ENCODE measurements around the gene ACAD11. TPM values are rescaled to one million over a fixed set of nuclear protein-coding genes. Genes with fewer than 3 reads are reported as not detected.

Gene ACAD11
- polyA plus RNA-seq, 1 donor = 11.3 TPM

DNA sequence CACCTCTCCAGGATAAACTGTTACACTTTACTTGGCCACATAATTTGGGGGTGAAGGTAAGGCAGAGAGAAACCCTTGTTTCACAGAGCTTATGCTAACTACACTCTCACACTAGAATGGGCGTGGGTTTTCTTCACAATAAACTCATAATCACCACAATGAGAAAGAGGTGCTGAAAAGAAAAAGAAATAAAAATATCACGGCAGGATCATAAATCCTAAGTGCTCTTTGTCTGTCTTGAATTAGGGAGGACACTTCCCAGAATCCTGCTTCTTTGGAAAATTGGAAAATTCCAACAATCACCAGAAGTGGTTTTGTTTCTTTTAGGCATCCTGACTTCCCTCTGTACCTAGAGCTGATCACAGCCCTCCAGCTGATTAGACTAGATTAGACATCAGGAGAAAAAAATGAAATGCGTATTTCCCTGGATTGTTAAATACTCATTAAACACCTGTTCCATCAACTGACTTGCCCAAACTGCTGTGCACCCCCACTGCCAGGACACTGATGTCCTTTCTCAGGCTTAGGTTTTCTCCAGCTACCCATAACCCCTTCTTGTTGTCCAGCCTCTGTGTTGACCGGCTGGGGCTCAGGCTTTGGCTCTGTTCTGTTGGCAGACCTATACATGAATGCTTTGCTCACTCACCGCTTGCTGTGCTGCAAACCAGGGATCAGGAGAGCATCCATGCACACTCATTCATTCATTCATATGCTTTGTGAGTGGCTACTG, 104.1 kb downstream of the ACAD11 start:
- no peak for DNase-seq (ENCODE audit: low read depth)

DNA sequence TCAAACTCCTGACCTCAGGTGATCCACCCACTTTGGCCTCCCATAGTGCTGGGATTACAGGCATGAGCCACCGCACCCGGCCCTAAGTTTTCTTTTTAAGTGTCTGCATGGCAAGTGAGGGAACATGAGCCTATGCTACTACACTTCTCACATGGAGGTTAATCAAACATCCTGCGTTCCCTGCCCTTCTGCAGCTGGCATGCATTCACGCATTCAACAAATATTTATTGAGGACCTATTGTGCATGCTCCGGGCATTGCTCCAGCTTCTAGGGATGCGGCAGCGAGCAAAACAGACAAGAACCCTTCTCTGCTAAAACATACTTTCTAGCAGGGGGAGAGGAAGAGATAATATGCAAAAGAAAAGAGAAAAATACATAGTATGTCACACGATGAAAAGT, 105.2 kb downstream of the ACAD11 start:
- DNase-seq (ENCODE audit: low read depth) = no peak

DNA sequence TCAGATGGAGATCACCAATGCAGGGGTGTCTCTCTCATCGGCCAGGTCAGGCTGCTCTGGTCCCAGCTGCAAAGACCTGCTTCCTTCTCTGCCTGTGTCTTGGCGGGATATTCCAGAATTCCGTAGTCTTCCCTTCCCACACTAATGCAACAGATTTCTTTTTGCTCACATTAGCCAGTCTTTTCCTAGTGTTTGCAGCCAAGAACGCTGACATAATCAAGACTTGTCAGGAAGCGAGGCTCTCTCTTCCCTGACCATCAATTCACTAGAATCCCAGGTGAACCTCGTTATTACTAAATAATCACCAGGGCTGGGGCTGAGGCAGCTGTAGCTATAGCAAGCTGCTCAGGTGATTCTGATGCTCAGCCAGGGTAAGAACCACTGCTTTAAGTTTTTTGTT, 105.8 kb downstream of the ACAD11 start:
- DNase-seq (ENCODE audit: low read depth) = peak; percentile 85

DNA sequence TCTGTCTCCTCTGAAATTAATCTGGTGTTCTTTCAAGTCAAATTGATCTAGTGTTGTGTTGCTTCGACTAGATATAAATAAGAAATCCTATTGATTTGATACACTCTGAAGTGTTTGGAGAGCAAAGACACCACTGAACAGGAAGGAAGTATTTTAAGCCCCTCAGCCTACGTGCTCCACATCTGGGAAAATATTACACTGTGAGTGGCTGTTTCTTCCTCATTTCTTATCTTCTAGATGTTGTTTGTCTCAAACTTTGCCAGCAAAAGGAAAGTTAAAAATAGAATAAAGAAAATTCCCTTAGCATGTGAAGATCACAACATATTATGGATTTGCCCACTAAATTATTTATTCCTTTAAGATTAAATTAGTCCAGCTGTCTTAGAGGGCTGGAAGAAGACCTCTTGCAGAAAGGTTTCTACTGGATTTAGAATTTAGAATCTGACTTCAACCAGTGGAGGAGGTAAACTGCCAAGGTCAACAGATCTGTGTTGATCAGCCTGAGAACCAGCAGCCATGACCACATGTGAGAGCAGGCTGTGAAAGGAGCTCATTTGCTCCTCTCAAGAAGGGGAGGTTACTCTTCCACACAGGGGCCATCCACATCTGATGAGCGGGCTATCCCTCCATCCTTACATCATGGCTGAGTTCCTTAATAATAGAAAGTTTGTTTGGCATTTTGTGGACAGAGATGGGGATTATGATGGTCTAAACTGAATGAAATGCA, 108.9 kb downstream of the ACAD11 start:
- DNase-seq (ENCODE audit: low read depth) = no peak

DNA sequence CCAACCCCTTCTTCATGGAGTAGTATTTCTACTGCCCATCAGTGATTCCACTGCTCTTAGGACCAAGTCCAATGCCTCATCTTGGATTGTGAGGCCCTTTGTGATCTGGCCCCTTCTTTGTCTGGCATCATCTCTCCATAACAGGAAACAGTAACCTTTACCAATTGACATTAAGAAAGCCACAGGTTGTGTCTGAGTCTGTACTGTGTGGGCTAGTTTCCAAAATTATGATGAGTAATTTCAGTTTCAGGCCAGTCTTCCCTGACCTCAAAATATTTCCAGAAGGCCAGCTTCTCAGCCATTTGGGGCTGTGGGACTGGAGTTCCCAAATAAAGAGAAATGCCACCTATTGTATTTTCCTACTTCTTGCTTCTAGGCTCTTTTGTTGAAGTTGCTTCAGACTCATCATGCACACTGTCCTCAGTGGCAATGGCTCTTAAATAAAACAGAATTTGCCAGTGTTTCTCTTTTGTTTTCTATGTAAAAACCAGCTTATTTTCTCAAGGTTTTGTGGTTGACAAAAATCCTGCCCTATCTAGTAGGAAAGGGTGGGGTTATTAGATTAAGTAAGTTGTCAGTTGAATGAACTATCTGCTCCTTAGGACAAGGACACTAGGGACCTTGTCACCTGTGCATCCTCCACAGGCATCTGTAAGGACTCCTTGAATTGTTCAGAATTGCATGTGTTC, 109.6 kb downstream of the ACAD11 start:
- no peak for DNase-seq (ENCODE audit: low read depth)

DNA sequence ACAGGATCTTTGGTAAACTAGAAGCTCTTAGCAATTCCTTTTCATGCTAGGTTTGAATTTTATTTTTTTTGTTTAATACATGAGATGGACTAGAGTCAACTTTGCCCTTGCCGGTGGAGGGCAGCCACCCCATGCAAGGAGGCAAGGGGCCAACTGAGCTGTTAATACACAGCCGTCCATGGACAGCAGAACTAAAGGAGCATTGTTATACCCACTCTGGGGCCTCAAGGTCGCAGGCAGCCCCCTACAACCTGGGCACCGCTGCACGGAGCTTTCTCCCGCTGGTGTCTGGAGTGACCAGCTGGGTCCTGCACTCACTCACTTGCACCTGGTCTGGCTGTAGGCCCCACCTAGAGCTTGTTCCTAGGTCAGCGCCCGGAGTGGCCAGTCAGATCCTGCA, 110.4 kb downstream of the ACAD11 start:
- no peak for DNase-seq (ENCODE audit: low read depth)

DNA sequence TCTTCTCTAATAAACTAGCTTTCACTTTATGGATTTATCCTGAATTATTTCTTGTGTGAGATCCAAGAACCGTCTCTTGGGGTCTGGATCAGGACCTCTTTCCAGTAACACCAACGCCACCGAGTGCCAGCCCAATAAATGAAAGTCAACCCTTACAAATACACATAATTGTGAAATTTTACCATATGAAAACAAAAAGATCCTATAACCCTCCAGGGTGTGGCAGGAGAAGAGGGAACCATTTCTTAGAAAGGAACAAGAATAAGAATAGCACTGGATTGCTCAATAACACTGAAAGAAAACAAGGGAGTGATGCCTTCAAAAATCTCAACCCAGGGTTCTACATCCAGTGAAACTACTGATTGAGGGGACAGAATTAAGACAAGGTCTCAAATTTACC, 114.1 kb downstream of the ACAD11 start:
- DNase-seq (ENCODE audit: low read depth) = no peak

DNA sequence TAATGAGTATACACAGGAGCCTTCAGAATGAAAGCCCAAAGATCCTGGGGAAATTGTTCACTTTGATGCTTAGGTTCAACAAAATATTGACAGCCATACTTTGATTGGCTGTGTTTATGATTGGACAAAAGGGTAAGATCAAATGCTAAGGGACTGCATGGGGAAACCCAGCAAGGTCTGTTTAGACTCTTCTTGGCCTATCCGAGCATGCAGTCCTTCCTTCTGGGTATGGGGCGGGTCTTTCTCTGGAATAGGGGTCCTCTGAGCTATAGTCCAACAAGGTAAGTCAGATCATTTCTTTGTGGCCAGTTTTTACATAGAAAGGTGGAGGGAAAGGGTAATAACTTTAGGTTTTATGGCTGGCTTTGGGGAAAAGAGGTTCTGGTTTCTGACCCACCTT, 115.5 kb downstream of the ACAD11 start:
- DNase-seq (ENCODE audit: low read depth) = no peak

DNA sequence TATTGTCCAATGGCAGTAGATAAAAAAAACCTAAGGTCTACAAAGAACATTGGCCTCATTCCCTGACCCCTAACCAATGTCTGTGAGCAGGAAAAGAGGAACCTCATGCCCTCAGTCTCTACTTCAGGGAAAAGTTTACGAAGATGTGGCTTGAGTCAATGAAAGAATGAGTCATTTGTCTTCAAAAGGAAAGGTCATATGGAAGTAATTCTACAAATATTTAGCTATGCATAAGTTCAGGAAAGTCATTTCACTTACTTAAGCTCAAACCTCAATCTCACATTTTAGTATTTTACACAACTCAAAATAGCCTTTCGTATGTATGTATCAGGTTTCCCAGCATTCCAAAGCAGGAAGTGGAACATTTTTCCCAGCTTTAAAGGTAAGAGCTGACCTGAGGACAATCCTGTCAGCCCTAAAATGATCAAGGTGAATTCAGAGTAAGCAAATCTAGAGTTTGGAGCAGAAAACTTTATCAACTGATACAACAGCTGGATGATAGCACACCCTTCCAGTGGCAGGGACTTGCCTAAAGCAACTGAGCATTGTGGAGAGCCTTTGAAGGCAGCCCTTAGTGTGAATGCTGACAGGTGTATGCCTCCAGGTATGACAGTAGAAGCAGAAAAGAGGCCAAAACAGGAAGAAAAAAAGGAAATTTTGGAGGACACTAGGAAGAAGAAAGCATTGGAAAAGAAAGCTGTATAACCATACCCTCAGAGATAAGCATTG, 116.4 kb downstream of the ACAD11 start:
- peak; percentile 65 for DNase-seq (ENCODE audit: low read depth)

DNA sequence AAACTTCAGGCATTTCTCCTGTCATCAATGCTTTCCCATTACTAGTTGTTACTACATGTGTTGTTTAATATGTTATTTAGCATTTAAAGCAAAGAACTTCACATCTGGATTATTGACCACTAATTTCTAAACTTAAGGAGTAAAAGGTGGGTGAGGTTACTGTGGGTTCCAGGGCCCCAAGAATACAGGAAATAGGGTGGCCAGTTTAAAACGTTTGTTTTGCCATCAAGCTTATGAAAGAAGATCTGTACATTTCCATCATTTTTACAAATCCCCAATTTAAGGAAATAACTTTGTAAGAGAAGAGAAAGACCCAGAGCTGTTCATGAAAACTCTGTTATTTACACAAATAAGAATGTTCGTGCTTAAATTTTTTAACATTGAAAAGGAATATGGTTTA, 117.0 kb downstream of the ACAD11 start:
- no peak for DNase-seq (ENCODE audit: low read depth)

DNA sequence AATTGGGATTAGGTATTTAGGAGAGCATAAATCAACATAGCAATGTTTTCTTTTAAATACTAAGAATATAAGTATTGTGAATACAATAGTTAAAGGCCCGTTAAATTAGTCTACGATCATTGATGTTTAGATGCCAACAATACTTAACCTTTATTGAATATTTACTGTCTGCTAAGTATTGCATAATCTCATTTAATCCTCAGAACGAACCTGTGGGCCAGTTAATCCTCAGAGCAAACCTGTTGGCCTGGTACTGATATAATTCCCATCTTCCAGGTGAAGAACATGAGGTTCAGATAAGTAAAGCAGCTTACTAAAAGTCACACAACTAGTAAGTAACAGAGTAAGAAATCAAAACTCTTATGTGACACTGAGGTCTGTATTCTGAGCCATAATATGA, 119.9 kb downstream of the ACAD11 start:
- DNase-seq (ENCODE audit: low read depth) = no peak

DNA sequence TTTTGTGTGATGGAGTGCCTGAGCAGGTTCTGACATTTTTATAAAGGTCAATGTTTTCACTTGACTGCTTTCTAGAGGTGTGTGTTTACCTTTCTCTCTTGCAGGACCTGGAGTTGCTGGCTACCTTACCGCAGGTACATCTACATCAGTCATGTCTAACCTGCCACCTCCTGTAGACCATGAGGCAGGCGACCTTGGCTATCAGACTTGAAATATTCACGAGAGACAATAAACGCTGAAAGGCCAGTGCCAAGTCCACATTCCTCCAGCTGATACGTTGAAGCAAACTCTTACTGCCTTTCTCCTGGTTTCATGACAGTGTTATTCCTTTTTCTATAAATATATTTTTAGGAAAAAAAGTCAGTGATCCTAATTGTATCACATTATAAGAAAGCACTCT, 121.5 kb downstream of the ACAD11 start:
- no peak for DNase-seq (ENCODE audit: low read depth)

DNA sequence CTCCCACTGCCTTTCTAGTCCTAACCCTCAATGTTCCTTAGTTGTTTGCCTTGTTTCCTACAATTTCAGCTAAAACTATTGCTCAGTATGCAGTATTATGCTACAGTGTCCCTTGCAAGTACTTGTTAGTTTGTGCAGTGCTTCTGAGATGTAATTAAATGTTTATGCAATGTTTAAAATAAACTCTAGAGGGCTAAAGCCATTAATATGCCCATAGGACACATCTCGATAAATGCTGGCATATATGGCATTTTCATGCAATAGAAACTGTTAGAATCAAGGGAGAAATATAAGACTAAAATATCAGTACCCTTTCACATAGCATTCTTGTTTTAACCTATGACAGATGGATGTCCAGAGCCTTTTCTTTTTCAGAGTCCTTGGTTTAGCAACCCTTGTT, 122.3 kb downstream of the ACAD11 start:
- no peak for DNase-seq (ENCODE audit: low read depth)

DNA sequence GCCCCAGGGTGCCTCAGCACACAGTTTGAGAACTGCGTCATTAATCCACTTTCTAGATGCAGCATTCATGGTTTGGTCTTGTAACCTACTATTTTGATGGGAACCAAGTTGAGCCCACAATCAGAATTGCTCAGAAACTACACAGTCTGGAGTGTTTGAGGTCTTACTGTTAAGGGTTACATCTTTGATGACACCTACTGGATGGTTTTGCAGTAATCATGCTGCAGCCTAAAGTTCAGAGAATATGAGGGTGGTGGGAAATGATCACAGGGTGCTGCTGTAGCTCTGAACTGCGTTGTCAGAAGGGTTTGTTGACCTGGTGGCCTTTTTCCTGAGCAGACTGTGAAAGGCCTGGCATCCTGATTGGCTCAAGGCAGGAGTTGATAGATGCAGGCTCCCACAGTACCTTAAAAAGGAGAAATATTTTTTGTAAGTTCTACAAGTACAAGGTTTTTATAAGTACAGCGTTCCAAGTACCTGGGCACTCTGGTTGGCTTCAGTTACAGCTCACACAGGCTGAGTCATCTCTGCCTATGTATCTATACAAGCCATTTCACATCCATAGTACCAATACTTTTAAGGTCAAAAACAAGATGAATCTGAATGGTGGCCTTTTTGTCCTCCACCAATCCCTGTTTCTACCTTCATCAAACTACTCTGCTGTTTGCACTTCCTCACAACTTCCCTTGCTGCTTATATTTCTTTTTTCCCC, 123.0 kb downstream of the ACAD11 start:
- no peak for DNase-seq (ENCODE audit: low read depth)

DNA sequence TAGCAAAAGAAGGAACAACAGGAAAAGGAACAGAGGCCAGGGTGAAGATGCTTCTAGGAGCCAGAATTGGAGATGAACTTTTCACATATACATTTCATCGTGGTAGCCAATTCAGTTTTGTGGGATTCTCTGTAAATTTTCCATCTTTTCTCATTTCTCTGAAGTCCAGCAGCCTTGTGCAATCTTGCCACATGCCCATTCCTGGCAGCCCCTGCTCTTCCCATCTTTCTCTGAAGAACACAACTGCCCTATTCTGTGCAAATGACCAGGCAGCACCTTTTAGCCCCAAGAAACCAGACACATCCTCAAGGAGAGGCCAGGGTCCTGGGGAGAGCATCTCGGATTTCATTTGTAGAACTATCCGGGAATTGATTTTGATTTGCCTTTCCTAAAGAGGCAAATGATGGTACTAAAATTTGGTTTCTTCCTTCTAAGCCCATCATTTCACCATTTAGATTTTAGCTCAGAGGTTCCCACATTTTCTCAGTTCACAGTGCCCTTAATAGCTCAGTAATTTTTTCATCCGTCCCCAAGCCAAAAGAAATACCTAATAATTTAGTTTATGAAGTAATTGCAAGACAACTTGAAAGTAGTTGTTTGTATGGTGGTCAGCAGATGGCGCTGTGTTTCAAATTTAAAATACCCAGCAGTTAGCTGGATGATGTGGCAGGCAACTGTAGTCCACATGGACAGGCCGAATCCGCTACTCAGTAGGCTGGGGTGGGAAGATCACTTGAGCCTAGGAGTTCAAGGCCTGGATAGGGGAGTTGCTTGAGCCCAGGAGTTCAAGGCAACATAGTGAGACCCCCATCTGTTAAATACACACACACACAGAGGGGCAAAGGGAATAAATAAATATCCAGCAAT, 123.8 kb downstream of the ACAD11 start:
- peak; percentile 56 for DNase-seq (ENCODE audit: low read depth)

DNA sequence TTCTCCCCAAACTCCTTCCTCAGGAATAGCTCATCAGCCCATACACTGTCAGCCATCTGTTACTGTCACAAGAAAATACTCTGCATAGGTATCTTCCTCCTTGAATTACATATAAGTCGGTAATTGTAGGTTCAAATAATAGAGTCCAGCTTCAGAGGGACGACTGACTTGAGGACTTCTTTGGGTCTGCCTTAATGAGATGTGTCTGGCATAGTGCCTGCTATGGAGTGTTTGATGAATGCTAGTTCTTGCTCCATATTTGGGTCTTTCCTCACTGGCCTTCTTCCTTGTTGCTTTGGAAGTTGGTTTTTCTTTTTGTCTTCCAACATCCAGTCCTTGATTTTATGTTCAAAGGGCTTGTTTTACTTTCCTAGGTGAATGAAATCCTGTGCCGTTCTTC, 129.0 kb downstream of the ACAD11 start:
- DNase-seq (ENCODE audit: low read depth) = no peak

DNA sequence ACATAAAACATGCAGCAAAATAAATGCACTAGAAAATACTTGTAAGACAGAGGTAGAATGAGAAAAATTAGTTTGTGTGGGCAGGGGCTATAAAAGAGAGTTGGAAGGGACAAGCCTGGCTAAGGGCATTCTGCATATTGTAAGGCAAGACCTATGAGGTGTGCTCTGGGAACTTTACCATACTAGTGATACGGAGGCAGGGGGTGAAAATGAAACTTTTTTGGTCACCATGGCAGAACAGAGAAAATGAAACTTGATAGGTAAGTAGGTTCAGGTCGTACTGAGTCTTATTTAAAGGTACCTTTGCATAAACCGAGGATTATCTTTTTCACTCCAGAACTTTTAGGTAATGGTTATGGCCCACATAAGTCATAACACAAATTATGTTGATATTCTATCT, 137.3 kb downstream of the ACAD11 start:
- no peak for DNase-seq (ENCODE audit: low read depth)

DNA sequence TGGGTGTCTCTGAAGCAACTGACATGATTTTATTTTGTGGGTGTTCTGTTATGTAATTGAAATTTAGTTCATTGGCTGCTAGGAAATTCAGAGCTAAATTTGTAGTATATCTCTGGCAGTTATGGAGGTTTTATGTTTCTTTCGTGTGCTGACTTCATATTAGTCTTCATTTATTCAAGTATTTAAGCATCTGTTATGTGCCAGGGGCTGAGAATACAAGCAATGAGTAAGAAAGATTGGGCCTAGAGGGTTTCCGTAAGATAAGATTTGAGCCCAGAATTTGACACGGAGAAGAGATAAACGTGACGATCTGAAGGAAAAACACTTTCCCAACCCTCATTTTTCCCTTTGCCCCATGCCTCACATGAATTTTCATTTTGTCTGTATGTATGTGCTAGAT, 137.7 kb downstream of the ACAD11 start:
- no peak for DNase-seq (ENCODE audit: low read depth)

DNA sequence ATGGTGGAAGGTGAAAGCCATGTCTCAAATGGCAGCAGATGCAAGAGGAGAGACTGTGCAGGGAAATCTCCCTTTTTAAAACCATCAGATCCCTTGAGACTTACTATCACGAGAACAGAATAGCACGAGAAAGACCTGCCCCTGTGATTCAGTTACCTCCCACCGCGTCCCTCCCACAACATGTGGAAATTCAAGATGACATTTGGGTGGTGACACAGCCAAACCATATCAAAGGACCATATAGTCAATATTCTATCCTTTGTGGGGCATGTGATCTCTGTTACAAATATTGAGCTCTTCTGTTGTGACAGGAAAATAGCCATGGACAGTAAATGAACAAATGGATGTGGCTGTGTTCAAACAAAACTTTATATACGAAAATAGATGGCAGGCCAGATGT, 139.7 kb downstream of the ACAD11 start:
- DNase-seq (ENCODE audit: low read depth) = no peak

DNA sequence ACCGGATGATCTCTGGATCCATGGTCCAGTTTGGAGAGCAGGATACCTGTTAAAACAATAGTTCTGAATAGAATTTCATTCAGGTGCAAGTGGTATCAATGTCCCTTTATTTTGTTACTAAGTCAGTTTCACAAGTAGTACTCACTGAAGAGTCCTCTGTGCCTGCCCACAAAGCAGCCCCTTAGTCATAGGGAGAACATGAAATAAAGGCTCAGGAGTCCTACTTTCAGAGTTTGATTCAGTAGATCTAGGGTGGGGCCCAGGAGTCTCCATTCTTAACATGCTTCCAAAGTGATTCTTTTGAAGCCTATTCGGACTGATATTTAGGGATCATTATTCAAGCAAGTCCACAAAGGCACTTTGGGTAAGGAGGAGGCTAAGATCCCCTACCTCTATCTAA, 142.3 kb downstream of the ACAD11 start:
- no peak for DNase-seq (ENCODE audit: low read depth)

DNA sequence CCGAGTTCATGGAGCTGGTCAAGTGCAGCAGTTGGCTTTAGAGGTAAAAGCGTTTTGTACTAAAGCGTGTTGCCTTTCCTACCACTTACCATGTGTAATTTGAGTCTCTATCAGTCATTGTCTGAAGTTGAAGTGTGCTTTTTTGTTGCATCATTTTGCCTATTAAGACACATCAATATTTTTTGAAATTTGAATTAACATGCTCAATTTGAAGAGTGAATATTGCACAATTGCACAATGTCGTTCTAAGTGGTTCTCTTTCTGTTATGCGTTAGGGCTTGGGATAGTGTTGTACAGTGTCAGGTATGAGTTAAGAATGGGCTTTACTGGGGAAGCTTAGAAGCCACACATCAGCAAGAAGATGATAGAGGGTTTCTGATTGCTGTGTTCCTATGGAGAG, 146.6 kb downstream of the ACAD11 start:
- no peak for DNase-seq (ENCODE audit: low read depth)
